ENCODE data around the gene ANO1. TPM values are rescaled to one million over a fixed set of nuclear protein-coding genes. Genes with fewer than 3 reads are reported as not detected.

ANO1 gene
- total and polyA plus RNA-seq, 4 donors = 7.8 to 64.8 (median 32.2) TPM

DNA sequence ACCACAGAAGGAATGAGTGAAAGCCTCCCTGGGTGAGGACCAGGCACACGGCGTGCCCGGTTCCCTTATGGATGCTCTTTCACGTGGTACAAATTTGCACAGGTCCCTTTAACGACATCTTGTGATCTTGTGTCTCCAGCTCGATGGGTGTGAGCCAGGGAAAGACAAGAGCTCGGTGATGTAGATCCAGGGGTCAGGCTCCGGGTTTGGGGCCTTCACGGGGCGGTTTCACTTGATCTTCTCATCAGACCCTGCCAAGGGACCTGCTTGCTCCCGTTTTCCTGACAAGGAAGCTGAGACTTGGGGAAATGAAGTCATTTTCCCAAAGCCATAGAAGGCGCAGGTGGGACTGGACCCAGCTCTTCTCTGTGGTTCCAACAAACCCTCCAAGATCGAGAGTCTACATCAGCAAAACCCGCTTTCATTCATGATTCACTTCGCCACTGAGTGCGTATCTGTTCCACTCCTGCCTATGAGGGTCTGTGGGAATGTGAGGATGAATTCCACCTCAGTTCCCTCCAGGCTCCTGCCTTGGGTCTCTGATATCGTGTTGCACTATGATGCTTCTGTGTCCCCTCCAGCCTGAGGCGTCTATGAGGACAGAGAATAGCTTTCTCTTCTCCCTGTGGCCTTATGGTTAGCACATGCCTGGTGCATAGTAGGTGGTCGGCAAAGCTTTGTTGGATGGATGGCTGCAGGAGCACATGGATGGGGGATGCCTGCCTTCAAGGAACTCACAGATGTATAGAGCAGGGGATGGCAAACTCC is 45.0 kb upstream of the ANO1 start:
- DNase-seq (ENCODE audit: low spot score) = peak; percentile 23
- TF ChIP-seq TAF1 (conservative IDR thresholded peaks at IDR 0.05) (no peak), SP1 (IDR thresholded peaks at IDR 0.05) (no peak), JUND (IDR thresholded peaks at IDR 0.05) (no peak), HNF4G (IDR thresholded peaks at IDR 0.05) (no peak), EGR1 (IDR thresholded peaks at IDR 0.05; ENCODE audit: low read depth in 2 of 2) (no peak), YY1 (IDR thresholded peaks at IDR 0.05) (no peak), GABPA (IDR thresholded peaks at IDR 0.05 in 1 of 2, conservative IDR thresholded peaks at IDR 0.05 in 1 of 2) (no peak), NR2F2 (IDR thresholded peaks at IDR 0.05) (no peak), RXRA (IDR thresholded peaks at IDR 0.05) (no peak)
- TF ChIP-seq, protein P1, sequence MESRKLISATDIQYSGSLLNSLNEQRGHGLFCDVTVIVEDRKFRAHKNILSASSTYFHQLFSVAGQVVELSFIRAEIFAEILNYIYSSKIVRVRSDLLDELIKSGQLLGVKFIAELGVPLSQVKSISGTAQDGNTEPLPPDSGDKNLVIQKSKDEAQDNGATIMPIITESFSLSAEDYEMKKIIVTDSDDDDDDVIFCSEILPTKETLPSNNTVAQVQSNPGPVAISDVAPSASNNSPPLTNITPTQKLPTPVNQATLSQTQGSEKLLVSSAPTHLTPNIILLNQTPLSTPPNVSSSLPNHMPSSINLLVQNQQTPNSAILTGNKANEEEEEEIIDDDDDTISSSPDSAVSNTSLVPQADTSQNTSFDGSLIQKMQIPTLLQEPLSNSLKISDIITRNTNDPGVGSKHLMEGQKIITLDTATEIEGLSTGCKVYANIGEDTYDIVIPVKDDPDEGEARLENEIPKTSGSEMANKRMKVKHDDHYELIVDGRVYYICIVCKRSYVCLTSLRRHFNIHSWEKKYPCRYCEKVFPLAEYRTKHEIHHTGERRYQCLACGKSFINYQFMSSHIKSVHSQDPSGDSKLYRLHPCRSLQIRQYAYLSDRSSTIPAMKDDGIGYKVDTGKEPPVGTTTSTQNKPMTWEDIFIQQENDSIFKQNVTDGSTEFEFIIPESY (IDR thresholded peaks at IDR 0.05) = no peak
- TF ChIP-seq, protein P2, sequence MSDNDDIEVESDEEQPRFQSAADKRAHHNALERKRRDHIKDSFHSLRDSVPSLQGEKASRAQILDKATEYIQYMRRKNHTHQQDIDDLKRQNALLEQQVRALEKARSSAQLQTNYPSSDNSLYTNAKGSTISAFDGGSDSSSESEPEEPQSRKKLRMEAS (IDR thresholded peaks at IDR 0.05) = no peak
- TF ChIP-seq, protein P3, sequence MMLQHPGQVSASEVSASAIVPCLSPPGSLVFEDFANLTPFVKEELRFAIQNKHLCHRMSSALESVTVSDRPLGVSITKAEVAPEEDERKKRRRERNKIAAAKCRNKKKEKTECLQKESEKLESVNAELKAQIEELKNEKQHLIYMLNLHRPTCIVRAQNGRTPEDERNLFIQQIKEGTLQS (IDR thresholded peaks at IDR 0.05) = no peak
- TF ChIP-seq, protein P4, sequence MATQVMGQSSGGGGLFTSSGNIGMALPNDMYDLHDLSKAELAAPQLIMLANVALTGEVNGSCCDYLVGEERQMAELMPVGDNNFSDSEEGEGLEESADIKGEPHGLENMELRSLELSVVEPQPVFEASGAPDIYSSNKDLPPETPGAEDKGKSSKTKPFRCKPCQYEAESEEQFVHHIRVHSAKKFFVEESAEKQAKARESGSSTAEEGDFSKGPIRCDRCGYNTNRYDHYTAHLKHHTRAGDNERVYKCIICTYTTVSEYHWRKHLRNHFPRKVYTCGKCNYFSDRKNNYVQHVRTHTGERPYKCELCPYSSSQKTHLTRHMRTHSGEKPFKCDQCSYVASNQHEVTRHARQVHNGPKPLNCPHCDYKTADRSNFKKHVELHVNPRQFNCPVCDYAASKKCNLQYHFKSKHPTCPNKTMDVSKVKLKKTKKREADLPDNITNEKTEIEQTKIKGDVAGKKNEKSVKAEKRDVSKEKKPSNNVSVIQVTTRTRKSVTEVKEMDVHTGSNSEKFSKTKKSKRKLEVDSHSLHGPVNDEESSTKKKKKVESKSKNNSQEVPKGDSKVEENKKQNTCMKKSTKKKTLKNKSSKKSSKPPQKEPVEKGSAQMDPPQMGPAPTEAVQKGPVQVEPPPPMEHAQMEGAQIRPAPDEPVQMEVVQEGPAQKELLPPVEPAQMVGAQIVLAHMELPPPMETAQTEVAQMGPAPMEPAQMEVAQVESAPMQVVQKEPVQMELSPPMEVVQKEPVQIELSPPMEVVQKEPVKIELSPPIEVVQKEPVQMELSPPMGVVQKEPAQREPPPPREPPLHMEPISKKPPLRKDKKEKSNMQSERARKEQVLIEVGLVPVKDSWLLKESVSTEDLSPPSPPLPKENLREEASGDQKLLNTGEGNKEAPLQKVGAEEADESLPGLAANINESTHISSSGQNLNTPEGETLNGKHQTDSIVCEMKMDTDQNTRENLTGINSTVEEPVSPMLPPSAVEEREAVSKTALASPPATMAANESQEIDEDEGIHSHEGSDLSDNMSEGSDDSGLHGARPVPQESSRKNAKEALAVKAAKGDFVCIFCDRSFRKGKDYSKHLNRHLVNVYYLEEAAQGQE (IDR thresholded peaks at IDR 0.05) = no peak
- TF ChIP-seq, protein P5, sequence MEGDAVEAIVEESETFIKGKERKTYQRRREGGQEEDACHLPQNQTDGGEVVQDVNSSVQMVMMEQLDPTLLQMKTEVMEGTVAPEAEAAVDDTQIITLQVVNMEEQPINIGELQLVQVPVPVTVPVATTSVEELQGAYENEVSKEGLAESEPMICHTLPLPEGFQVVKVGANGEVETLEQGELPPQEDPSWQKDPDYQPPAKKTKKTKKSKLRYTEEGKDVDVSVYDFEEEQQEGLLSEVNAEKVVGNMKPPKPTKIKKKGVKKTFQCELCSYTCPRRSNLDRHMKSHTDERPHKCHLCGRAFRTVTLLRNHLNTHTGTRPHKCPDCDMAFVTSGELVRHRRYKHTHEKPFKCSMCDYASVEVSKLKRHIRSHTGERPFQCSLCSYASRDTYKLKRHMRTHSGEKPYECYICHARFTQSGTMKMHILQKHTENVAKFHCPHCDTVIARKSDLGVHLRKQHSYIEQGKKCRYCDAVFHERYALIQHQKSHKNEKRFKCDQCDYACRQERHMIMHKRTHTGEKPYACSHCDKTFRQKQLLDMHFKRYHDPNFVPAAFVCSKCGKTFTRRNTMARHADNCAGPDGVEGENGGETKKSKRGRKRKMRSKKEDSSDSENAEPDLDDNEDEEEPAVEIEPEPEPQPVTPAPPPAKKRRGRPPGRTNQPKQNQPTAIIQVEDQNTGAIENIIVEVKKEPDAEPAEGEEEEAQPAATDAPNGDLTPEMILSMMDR (IDR thresholded peaks at IDR 0.05; ENCODE audit: low read depth, low read length, missing input control) = no peak
- Histone ChIP-seq H3K9ac (ENCODE audit: low read depth in 1 of 2, low read length in 2 of 2) (no peak overlapping the region), H3K36me3 (ENCODE audit: control insufficient read depth in 4 of 4, insufficient read depth in 3 of 4, low read depth in 1 of 4, low read length in 3 of 4) (peaks cover 0 to 4% (median 2%) of the 10 kb centered on the region in 4 donors), H3K9me3 (ENCODE audit: control insufficient read depth in 4 of 4, low read length in 3 of 4) (peaks cover 0 to 2% (median 0%) of the 10 kb centered on the region in 4 donors), H3K4me1 (ENCODE audit: control insufficient read depth in 4 of 4, insufficient read depth in 4 of 4, low read length in 3 of 4) (peaks cover 16 to 55% (median 39%) of the 10 kb centered on the region in 4 donors), H3K27ac (ENCODE audit: low read depth in 1 of 2, low read length in 2 of 2) (no peak overlapping the region), H3K27me3 (ENCODE audit: control insufficient read depth in 4 of 4, insufficient read depth in 4 of 4, low read length in 3 of 4) (no peaks in the 10 kb centered on the region), H3K4me3 (ENCODE audit: low read depth in 1 of 3, low read length in 3 of 3) (no peak overlapping the region)
- WGBS = 95% methylated on average over 19 of the region's 19 CpGs

Measured in liver (tissue), 9 donors.